Measurements from ENCODE around the gene ASMTL.
"Not testable (repeated sequence)": the region's sequence is repeated elsewhere in the genome, so short reads cannot be mapped to it uniquely, and the experiment has no call there.

The ASMTL gene

GRCh38 chrX:1442016-1442665 is 10.6 kb downstream of the ASMTL start:
- Histone ChIP-seq H3K4me3 (ENCODE audit: low read length) (no peak overlapping the region), H3K27me3 (ENCODE audit: insufficient read depth, low read length) (no peaks in the 10 kb centered on the region), H3K4me1 (ENCODE audit: insufficient read depth, low read length) (no peaks in the 10 kb centered on the region), H3K27ac (ENCODE audit: low read length) (no peak overlapping the region), H3K9me3 (ENCODE audit: insufficient read depth, low read depth, low read length) (no peaks in the 10 kb centered on the region), H3K9ac (ENCODE audit: low read depth, low read length) (no peak overlapping the region), H3K36me3 (ENCODE audit: insufficient read depth, low read depth, low read length) (peaks cover 47% of the 10 kb centered on the region)

GRCh38 chrX:1440506-1440905 is 12.2 kb downstream of the ASMTL start:
- no peaks in the 10 kb centered on the region for H3K27me3 ChIP-seq (ENCODE audit: insufficient read depth, low read length)
- H3K4me1 ChIP-seq (ENCODE audit: insufficient read depth, low read length), result no peaks in the 10 kb centered on the region
- no peaks in the 10 kb centered on the region for H3K9me3 ChIP-seq (ENCODE audit: insufficient read depth, low read depth, low read length)
- H3K36me3 ChIP-seq (ENCODE audit: insufficient read depth, low read depth, low read length), result peaks cover 60% of the 10 kb centered on the region
- H3K27ac ChIP-seq (ENCODE audit: low read length), result no peak overlapping the region
- H3K4me3 ChIP-seq (ENCODE audit: low read length), result no peak overlapping the region
- no peak overlapping the region for H3K9ac ChIP-seq (ENCODE audit: low read depth, low read length)

- Histone ChIP-seq H3K27me3 (ENCODE audit: insufficient read depth, low read length) (no peaks in the 10 kb centered on the region), H3K36me3 (ENCODE audit: insufficient read depth, low read depth, low read length) (peaks cover 56% of the 10 kb centered on the region), H3K9me3 (ENCODE audit: insufficient read depth, low read depth, low read length) (no peaks in the 10 kb centered on the region), H3K27ac (ENCODE audit: low read length) (no peak overlapping the region), H3K4me1 (ENCODE audit: insufficient read depth, low read length) (no peaks in the 10 kb centered on the region), H3K4me3 (ENCODE audit: low read length) (no peak overlapping the region), H3K9ac (ENCODE audit: low read depth, low read length) (no peak overlapping the region)
Observed at GRCh38 chrX:1435241-1435895, 17.3 kb downstream of the ASMTL start.

- Histone ChIP-seq H3K27me3 (ENCODE audit: insufficient read depth, low read length) (no peaks in the 10 kb centered on the region), H3K4me3 (ENCODE audit: low read length) (no peak overlapping the region), H3K9ac (ENCODE audit: low read depth, low read length) (no peak overlapping the region), H3K4me1 (ENCODE audit: insufficient read depth, low read length) (no peaks in the 10 kb centered on the region), H3K9me3 (ENCODE audit: insufficient read depth, low read depth, low read length) (no peaks in the 10 kb centered on the region), H3K36me3 (ENCODE audit: insufficient read depth, low read depth, low read length) (peaks cover 58% of the 10 kb centered on the region), H3K27ac (ENCODE audit: low read length) (no peak overlapping the region)
Observed at GRCh38 chrX:1434871-1435240, 17.9 kb downstream of the ASMTL start.

- Histone ChIP-seq H3K9me3 (ENCODE audit: insufficient read depth, low read depth, low read length) (no peaks in the 10 kb centered on the region), H3K36me3 (ENCODE audit: insufficient read depth, low read depth, low read length) (peaks cover 54% of the 10 kb centered on the region)
Observed at GRCh38 chrX:1433646-1434357, 18.9 kb downstream of the ASMTL start.

GRCh38 chrX:1430451-1430850 is 22.3 kb downstream of the ASMTL start:
- Histone ChIP-seq H3K9ac (ENCODE audit: low read depth, low read length) (no peak overlapping the region), H3K9me3 (ENCODE audit: insufficient read depth, low read depth, low read length) (no peaks in the 10 kb centered on the region), H3K27me3 (ENCODE audit: insufficient read depth, low read length) (no peaks in the 10 kb centered on the region), H3K4me3 (ENCODE audit: low read length) (no peak overlapping the region), H3K4me1 (ENCODE audit: insufficient read depth, low read length) (no peaks in the 10 kb centered on the region), H3K27ac (ENCODE audit: low read length) (no peak overlapping the region), H3K36me3 (ENCODE audit: insufficient read depth, low read depth, low read length) (peaks cover 51% of the 10 kb centered on the region)

More at GRCh38 chrX:1433646-1434357, 18.9 kb downstream of the ASMTL start:
- Histone ChIP-seq H3K4me3 (ENCODE audit: low read length) (no peak overlapping the region), H3K9ac (ENCODE audit: low read depth, low read length) (no peak overlapping the region), H3K27ac (ENCODE audit: low read length) (no peak overlapping the region), H3K27me3 (ENCODE audit: insufficient read depth, low read length) (no peaks in the 10 kb centered on the region), H3K4me1 (ENCODE audit: insufficient read depth, low read length) (no peaks in the 10 kb centered on the region)

- H3K9me3 ChIP-seq (ENCODE audit: insufficient read depth, low read depth, low read length), result peaks cover under 1% of the 10 kb centered on the region
- no peaks in the 10 kb centered on the region for H3K4me1 ChIP-seq (ENCODE audit: insufficient read depth, low read length)
- H3K27me3 ChIP-seq (ENCODE audit: insufficient read depth, low read length), result no peaks in the 10 kb centered on the region
- H3K36me3 ChIP-seq (ENCODE audit: insufficient read depth, low read depth, low read length), result peaks cover 58% of the 10 kb centered on the region
- H3K27ac ChIP-seq (ENCODE audit: low read length), result no peak overlapping the region
- H3K9ac ChIP-seq (ENCODE audit: low read depth, low read length), result no peak overlapping the region
- H3K4me3 ChIP-seq (ENCODE audit: low read length), result no peak overlapping the region
Observed at GRCh38 chrX:1427756-1428155, 25.0 kb downstream of the ASMTL start.

- peaks cover 67% of the 10 kb centered on the region for H3K36me3 ChIP-seq (ENCODE audit: insufficient read depth, low read depth, low read length)
- H3K4me1 ChIP-seq (ENCODE audit: insufficient read depth, low read length); H3K9me3 ChIP-seq (ENCODE audit: insufficient read depth, low read depth, low read length); H3K27me3 ChIP-seq (ENCODE audit: insufficient read depth, low read length); H3K9ac ChIP-seq (ENCODE audit: low read depth, low read length); H3K4me3 ChIP-seq (ENCODE audit: low read length); H3K27ac ChIP-seq (ENCODE audit: low read length): not testable (repeated sequence)
Observed at GRCh38 chrX:1426321-1426720, 26.4 kb downstream of the ASMTL start.

GRCh38 chrX:1425381-1425780 is 27.3 kb downstream of the ASMTL start:
- Histone ChIP-seq H3K27ac (ENCODE audit: low read length) (no peak overlapping the region), H3K36me3 (ENCODE audit: insufficient read depth, low read depth, low read length) (peaks cover 69% of the 10 kb centered on the region)

GRCh38 chrX:1424147-1424851 is 28.4 kb downstream of the ASMTL start:
- peaks cover 10% of the 10 kb centered on the region for H3K9me3 ChIP-seq (ENCODE audit: insufficient read depth, low read depth, low read length)
- H3K4me1 ChIP-seq (ENCODE audit: insufficient read depth, low read length), result no peaks in the 10 kb centered on the region
- H3K27ac ChIP-seq (ENCODE audit: low read length), result no peak overlapping the region
- no peaks in the 10 kb centered on the region for H3K27me3 ChIP-seq (ENCODE audit: insufficient read depth, low read length)
- H3K4me3 ChIP-seq (ENCODE audit: low read length), result no peak overlapping the region
- peaks cover 67% of the 10 kb centered on the region for H3K36me3 ChIP-seq (ENCODE audit: insufficient read depth, low read depth, low read length)
- H3K9ac ChIP-seq (ENCODE audit: low read depth, low read length), result no peak overlapping the region

More at GRCh38 chrX:1425381-1425780, 27.3 kb downstream of the ASMTL start:
- H3K27me3 ChIP-seq (ENCODE audit: insufficient read depth, low read length), result no peaks in the 10 kb centered on the region
- no peaks in the 10 kb centered on the region for H3K4me1 ChIP-seq (ENCODE audit: insufficient read depth, low read length)
- H3K4me3 ChIP-seq (ENCODE audit: low read length), result no peak overlapping the region
- no peak overlapping the region for H3K9ac ChIP-seq (ENCODE audit: low read depth, low read length)
- H3K9me3 ChIP-seq (ENCODE audit: insufficient read depth, low read depth, low read length), result peaks cover 10% of the 10 kb centered on the region

GRCh38 chrX:1423215-1423614 is 29.5 kb downstream of the ASMTL start:
- Histone ChIP-seq H3K9ac (ENCODE audit: low read depth, low read length) (no peak overlapping the region), H3K9me3 (ENCODE audit: insufficient read depth, low read depth, low read length) (peaks cover 10% of the 10 kb centered on the region), H3K4me3 (ENCODE audit: low read length) (no peak overlapping the region), H3K36me3 (ENCODE audit: insufficient read depth, low read depth, low read length) (peaks cover 76% of the 10 kb centered on the region), H3K27ac (ENCODE audit: low read length) (no peak overlapping the region), H3K27me3 (ENCODE audit: insufficient read depth, low read length) (no peaks in the 10 kb centered on the region), H3K4me1 (ENCODE audit: insufficient read depth, low read length) (no peaks in the 10 kb centered on the region)

All from iPS-20b (cell line).